Bone marrow (tissue), 2 donors: Measurements from ENCODE around the gene REEP6.

Source experiments
- DNase-seq, 2 donors: peaks; one replicate each; lab custom pipeline; 2025; lab: John Stamatoyannopoulos, UW

REEP6 gene

DNA sequence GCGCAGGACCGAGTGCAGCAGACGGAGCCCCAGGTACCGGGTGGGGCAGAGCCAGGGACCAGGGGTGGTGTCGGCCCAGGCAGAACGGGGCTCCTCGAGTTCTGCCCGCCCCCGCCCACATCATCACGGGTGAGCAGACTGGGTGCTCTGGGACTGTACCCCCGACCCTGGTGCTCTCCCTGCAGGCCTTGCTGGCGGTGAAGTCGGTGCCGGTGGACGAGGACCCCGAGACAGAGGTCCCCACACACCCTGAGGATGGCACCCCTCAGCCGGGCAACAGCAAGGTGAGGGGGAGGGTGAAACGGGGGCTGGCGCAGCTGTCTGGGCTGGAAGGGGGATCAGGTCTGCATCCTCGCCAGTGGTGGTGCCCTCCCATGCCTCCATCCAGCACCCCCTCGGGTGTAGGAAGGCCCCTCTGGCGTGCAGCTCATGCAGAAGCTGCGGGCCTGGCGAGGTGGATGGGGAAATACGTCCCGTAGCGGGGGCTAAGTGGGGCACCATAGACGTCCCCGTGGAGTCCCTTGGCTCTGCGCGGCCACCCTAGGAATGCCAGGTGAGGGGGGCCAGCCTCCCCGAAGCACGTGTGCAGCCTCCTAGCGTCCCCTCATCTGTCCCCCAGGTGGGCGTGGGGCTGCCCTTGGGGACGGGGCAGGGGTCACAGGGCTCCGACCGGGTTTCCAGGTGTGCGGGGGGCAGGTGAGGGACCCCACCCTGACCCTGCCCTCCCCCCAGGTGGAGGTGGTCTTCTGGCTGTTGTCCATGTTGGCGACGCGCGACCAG lies 34.7 kb upstream of the REEP6 start:
- no peak for DNase-seq

DNA sequence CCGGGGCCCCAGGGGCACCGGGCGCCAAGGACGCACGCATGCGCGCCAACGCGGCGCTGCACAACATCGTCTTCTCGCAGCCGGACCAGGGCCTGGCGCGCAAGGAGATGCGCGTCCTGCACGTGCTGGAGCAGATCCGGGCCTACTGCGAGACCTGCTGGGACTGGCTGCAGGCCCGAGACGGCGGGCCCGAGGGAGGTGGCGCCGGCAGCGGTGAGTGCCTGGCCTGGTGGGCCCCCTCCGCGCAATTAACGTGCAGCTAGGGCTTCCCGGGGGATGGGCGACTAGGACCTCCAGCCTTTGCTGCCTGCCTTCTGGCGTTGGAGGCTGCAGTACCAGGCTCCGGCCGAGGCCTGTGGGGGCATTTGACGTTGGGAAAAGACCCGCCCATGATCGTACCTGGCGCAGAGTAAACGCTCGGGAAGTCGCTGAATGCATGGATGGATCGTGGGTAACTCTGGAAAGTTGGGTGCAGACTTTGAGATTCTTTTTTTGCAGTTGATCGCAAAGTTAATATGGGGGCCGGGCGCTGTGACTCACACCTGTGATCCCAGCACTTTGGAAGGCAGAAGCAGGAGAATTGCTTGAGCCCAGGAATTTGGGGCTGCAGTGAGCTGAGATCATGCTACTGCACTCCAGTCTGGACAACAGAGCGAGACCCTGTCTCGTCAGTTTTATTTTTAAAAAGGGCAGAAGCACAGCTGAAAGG lies 33.8 kb upstream of the REEP6 start:
- DNase-seq, result no peak

DNA sequence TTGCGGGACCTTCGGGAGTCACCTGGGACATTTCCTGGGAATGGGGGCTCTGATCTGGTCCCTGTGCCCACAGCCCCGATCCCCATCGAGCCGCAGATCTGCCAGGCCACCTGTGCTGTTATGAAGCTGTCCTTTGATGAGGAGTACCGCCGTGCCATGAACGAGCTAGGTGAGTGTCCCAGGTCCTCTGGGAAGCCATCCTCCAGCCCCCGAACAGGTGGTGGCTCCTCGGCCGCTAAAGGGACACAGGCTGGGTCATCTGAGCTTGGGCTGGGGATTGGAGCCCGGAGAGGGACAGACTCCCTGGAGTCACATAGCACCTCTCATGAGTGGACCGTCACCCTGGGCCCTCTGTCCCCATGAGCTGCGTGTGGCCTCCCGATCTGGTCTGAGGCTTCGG lies 33.1 kb upstream of the REEP6 start:
- no peak for DNase-seq

DNA sequence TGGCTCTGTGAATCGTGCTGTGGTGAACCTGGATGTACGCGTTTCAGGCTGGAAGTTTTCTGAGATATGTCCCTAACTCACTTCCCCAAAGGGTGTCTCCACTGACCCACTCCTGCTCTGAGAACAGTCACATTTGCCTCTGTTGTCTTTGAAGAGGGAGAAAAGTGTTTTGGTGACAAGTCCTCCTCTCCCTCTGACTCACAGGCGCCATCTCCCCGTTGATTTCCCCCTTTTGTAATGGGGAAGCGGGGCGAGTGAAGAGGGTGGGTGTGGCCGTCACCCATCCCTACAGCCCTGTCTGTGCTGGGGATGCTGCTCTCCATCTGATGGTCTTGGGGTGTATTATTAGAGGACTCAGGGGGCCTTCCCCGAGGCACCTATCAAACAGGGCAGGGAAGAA lies 31.5 kb upstream of the REEP6 start:
- DNase-seq, result no peak

DNA sequence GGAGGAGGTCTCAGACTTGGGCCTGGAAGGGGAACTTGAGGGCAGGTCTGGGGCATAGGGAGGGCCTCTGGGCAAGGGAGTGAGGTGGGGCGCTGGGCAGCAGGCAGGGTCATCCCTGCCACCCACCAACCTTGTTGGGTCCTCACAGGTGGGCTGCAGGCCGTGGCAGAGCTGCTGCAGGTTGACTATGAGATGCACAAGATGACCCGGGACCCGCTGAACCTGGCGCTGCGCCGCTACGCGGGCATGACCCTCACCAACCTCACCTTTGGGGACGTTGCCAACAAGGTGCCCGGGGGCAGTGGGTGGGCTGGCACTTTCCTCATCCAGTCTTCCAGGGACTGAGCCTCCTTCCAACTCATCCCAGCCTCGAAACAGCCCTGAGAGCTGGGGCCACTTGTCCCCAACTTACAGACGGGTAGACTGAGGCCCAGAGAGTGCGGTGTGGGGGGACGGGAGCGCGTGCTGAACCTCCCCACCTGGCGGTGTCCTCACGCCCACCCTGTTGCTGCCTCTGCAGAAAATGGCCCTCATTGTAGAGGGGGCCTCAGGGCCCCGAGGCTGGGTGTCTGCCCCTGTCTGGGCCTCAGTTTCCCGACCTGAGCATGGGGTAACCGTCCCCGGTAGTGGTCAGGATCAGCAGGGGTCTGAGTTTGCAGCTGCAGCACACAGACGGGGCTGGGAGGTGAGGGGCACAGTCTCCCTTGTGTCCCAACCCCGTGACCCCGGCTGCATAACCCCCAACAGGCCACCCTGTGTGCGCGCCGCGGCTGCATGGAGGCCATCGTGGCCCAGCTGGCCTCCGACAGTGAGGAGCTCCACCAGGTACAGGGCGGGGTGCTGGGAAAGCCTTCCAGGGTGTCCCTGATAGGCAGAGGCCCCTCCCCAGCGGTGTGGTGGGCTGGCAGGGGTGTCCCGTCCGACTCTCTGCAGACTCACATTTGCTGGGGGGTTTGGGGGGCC lies 30.7 kb upstream of the REEP6 start:
- no peak for DNase-seq

DNA sequence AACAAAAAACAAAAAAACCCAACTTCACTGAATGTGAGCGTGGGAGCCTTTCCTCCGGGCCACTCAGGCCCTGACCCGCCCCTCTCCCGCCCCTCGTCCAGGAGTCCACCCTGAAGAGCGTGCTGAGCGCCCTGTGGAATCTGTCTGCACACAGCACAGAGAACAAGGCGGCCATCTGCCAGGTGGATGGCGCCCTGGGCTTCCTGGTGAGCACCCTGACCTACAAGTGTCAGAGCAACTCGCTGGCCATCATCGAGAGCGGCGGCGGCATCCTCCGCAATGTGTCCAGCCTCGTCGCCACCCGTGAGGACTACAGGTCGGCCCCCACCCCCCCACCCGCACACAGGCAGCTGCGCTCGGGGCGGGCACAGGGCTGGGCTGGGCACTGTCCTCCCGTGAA lies 29.1 kb upstream of the REEP6 start:
- DNase-seq, result no peak

DNA sequence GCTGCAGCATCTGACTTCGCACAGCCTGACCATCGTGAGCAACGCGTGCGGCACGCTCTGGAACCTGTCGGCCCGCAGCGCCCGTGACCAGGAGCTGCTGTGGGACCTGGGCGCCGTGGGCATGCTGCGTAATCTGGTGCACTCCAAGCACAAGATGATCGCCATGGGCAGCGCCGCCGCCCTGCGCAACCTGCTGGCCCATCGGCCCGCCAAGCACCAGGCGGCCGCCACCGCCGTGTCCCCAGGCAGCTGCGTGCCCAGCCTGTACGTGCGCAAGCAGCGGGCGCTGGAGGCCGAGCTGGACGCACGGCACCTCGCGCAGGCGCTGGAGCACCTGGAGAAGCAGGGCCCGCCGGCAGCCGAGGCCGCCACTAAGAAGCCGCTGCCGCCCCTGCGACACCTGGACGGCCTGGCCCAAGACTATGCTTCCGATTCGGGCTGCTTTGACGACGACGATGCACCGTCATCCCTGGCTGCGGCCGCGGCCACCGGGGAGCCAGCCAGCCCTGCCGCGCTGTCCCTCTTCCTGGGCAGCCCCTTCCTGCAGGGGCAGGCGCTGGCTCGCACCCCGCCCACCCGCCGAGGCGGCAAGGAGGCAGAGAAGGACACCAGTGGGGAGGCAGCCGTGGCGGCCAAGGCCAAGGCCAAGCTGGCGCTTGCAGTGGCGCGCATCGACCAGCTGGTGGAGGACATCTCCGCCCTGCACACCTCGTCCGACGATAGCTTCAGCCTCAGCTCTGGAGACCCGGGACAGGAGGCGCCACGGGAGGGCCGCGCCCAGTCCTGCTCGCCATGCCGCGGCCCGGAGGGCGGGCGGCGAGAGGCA lies 25.6 kb upstream of the REEP6 start:
- peak in 1 of 2 donors; percentile 8 for DNase-seq

DNA sequence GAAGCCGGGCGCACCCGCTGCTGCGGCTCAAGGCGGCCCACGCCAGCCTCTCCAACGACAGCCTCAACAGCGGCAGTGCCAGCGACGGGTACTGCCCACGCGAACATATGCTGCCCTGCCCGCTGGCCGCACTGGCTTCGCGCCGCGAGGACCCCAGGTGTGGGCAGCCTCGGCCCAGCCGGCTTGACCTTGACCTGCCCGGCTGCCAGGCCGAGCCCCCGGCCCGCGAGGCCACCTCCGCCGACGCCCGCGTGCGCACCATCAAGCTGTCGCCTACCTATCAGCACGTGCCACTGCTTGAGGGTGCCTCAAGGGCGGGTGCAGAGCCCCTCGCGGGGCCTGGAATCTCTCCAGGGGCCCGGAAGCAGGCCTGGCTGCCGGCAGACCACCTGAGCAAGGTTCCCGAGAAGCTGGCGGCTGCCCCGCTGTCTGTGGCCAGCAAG lies 24.9 kb upstream of the REEP6 start:
- no peak for DNase-seq

DNA sequence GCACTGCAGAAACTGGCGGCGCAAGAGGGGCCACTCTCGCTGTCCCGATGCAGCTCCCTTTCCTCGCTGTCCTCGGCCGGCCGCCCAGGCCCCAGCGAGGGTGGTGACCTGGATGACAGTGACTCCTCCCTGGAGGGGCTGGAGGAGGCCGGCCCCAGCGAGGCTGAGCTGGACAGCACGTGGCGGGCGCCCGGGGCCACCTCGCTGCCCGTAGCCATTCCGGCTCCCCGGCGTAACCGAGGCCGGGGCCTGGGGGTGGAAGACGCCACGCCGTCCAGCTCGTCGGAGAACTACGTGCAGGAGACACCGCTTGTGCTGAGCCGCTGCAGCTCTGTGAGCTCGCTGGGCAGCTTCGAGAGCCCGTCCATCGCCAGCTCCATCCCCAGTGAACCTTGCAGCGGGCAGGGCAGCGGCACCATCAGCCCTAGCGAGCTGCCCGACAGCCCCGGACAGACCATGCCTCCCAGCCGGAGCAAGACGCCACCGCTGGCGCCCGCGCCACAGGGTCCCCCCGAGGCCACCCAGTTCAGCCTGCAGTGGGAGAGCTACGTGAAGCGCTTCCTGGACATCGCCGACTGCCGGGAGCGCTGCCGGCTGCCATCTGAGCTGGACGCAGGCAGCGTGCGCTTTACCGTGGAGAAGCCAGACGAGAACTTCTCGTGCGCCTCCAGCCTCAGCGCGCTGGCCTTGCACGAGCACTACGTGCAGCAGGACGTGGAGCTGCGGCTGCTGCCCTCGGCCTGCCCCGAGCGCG lies 24.3 kb upstream of the REEP6 start:
- no peak for DNase-seq

DNA sequence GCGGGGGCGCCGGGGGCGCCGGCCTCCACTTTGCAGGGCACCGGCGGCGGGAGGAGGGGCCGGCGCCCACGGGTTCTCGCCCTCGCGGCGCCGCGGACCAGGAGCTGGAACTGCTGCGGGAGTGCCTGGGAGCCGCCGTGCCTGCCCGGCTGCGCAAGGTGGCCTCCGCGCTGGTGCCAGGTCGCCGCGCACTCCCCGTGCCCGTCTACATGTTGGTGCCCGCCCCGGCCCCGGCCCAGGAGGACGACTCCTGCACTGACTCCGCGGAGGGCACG lies 23.8 kb upstream of the REEP6 start:
- no peak for DNase-seq

DNA sequence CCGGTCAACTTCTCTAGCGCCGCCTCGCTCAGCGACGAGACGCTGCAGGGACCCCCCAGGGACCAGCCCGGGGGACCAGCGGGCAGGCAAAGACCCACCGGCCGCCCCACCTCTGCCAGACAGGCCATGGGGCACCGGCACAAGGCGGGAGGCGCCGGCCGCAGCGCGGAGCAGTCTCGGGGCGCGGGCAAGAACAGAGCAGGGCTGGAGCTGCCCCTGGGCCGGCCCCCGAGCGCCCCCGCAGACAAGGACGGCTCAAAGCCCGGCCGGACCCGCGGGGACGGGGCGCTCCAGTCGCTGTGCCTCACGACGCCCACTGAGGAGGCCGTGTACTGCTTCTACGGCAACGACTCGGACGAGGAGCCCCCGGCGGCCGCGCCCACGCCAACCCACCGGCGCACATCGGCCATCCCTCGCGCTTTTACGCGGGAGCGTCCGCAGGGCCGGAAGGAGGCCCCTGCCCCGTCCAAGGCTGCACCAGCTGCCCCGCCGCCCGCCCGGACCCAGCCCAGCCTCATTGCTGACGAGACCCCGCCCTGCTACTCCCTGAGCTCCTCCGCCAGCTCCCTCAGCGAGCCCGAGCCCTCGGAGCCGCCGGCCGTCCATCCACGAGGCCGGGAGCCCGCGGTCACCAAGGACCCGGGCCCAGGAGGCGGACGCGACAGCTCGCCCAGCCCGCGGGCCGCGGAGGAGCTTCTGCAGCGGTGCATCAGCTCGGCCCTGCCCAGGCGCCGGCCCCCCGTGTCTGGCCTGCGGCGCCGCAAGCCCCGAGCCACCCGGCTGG lies 23.3 kb upstream of the REEP6 start:
- DNase-seq, result no peak

DNA sequence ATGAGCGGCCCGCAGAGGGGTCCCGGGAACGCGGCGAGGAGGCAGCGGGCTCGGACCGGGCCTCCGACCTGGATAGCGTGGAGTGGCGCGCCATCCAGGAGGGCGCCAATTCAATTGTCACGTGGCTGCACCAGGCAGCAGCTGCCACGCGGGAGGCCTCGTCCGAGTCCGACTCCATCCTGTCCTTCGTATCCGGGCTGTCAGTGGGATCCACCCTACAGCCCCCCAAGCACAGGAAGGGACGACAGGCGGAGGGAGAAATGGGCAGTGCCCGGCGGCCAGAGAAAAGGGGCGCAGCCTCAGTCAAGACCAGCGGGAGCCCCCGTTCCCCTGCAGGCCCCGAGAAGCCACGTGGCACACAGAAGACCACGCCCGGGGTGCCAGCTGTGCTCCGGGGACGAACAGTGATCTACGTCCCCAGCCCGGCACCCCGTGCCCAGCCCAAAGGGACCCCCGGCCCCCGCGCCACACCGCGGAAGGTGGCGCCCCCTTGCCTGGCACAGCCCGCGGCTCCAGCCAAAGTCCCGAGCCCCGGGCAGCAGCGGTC lies 22.6 kb upstream of the REEP6 start:
- no peak for DNase-seq

DNA sequence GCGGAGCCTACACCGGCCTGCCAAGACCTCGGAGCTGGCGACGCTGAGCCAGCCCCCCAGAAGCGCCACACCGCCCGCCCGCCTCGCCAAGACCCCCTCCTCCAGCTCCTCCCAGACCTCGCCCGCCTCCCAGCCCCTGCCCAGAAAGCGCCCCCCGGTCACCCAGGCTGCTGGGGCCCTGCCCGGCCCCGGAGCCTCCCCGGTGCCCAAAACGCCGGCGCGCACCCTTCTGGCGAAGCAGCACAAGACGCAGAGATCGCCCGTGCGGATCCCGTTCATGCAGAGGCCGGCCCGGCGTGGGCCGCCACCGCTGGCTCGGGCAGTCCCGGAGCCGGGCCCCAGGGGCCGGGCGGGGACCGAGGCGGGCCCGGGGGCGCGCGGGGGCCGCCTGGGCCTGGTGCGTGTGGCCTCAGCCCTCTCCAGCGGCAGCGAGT lies 22.1 kb upstream of the REEP6 start:
- DNase-seq, result peak in 1 of 2 donors; percentile 27

DNA sequence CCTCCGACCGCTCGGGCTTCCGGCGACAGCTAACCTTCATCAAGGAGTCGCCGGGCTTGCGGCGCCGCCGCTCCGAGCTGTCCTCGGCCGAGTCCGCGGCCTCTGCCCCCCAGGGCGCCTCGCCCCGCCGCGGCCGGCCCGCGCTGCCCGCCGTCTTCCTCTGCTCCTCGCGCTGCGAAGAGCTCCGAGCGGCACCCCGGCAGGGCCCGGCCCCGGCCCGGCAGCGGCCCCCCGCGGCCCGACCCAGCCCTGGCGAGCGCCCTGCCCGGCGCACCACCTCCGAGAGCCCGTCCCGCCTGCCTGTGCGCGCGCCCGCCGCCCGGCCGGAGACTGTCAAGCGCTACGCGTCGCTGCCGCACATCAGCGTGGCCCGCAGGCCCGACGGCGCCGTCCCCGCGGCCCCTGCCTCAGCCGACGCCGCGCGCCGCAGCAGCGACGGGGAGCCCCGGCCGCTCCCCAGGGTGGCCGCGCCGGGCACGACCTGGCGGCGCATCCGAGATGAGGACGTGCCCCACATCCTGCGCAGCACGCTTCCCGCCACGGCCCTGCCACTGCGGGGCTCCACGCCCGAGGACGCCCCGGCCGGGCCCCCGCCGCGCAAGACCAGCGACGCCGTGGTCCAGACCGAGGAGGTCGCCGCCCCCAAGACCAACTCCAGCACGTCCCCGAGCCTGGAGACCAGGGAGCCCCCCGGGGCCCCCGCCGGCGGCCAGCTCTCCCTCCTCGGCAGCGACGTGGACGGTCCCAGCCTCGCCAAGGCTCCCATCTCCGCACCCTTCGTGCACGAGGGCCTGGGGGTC lies 21.5 kb upstream of the REEP6 start:
- no peak for DNase-seq

DNA sequence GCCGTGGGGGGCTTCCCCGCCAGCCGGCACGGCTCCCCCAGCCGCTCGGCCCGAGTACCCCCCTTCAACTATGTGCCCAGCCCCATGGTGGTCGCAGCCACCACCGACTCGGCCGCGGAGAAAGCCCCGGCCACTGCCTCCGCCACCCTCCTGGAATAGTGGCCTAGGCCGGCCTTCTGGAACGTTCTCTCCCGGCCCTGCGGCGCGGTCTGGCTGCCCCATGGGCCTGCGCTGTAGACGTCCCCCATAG lies 21.0 kb upstream of the REEP6 start:
- no peak for DNase-seq

DNA sequence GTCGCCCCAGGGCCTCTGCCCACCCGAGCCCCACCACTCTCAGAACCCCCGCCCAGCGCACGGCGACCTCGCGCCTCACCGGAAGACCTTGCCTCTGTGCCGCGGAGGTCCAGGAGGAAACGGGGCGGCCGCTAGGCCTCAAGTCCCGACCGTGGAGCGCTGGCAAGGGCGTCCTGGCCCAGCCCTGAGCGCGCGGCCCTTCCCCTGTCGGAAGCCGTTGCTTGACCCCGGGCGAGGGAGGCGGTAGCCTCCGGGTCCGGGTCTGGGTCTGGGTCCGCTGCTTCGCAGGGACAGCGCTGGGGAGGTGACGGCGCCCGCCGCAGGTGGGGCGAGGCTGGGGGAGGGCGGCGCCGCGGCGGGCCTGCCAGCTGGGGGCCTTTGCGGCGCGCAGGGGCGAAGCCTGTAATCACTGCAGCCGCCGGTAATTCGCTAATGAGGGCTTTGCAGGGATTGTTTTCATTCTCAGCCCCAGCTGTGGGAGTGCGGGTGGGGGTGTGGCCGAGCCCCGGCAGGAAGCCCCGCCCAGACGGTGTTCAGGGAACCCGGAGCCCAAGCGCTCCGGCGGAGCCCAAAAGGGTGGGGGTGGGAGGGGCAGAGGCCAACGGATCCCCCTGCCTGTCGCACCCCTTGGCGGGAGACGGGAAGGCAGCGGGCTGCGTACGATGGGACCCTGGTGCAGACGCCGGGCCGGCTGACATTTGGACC lies 20.5 kb upstream of the REEP6 start:
- no peak for DNase-seq

DNA sequence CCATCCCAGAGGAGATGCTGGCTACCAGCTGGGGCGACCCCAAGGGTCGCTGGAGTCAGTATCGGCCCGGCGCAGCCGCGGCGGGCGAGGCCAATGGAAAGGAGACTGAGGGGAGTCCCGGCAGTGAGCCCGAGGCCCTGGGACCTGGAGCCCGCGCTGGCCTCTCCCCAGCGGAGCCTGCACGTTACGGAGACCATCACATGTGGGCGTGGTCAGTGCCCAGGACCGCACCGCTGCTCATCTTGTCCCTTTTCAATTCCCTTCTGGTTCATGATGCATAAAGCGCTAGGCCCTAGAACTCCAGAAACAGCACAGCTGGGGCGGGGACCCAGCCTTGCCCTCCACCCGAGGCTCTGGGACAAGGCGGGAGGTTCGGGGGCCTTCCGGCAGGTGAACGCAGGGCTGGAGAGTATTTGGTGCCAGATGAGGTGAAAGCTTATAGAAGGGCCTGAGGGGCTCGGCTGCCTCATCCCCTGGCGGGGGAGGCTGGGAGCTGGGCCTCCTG lies 19.9 kb upstream of the REEP6 start:
- no peak for DNase-seq

DNA sequence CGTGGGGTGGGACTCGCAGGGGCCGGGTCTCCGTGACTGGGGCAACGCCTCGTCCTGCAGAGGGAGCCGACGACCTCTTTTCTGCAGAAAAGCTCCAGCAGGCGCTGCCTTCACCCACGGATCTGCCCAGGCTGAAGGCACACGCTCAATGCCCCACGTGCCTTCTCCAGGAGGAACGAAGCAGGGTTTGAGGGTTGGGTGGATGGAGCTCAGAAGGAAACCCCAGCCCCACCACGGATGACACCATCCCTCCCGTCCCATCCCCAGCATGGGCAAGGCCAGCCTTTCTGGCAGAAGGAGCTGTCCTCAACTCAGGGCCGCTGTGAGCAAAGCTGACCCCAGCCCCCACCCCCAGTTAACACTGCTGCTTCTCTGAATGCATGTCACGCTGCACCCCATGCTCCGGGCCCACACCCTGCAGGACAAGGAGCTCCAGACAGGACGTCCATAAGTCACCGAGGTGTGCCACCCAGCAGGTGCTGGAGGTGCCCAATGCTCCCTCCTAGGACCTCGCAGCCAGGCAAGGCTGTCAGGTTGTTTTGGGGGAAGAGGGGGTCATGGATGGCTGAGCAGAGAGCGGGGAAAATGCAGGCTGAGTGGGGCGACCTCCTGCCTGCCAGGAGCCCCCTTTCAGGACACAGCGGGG lies 19.3 kb upstream of the REEP6 start:
- DNase-seq, result no peak
